Nephron progenitor cell (in vitro differentiated cells): ENCODE measurements around the gene SYT6.
"Not testable (repeated sequence)": the region's sequence is repeated elsewhere in the genome, so short reads cannot be mapped to it uniquely, and the experiment has no call there.

ENCODE experiments used
- DNase-seq: peaks from one replicate; pipeline ENCODE4 v3.0.0; 2021
- H3K27ac Mint-ChIP-seq: 2 replicates; pipeline ENCODE4 v1.8.0; 2021; ENCODE audit warnings: mild to moderate bottlenecking, moderate library complexity, mixed read lengths
- H3K27me3 Mint-ChIP-seq: 2 replicates; pipeline ENCODE4 v1.8.0; 2021; ENCODE audit warnings: mild to moderate bottlenecking, low read depth, mixed read lengths; ENCODE audit not compliant: poor library complexity
- H3K36me3 Mint-ChIP-seq: 2 replicates; pipeline ENCODE4 v1.8.0; 2021; ENCODE audit warnings: low read depth, mixed read lengths
- H3K4me1 Mint-ChIP-seq: 2 replicates; pipeline ENCODE4 v1.8.0; 2021; ENCODE audit warnings: mixed read lengths
- H3K4me3 Mint-ChIP-seq: 2 replicates; pipeline ENCODE4 v1.8.0; 2021; ENCODE audit warnings: mild to moderate bottlenecking, moderate library complexity, mixed read lengths
- H3K9me3 Mint-ChIP-seq: 2 replicates; pipeline ENCODE4 v1.8.0; 2021; ENCODE audit warnings: mild to moderate bottlenecking, moderate library complexity, mixed read lengths
- TF ChIP-seq, protein P1 (sequence below): fragments of 200-600 bp; sonication (generic); IDR thresholded peaks from 2 replicates; pipeline ENCODE4 v1.5.0; 2021; ENCODE audit warnings: antibody characterized with exemption

SYT6 gene

DNA sequence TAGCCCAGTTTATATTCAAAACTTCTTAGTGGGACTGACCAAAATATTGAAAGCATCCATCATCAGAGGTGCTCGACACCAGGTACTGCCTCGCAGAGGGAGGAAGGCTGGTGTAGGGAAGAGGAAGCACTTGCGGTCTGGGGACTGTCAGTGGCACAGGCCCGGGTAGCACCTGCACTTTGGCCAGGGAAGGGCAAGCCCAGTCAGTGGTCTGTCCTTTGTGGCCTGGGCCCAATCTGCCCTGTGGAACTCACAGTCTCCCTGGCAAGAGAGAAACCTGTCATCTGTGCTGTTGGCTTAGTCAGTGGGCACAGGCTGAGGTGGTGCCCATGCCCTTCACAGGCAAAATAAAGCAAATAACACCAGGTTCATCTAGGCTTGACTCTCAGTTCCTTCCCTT, 77.4 kb downstream of the SYT6 start:
- H3K27ac Mint-ChIP-seq: no peak overlapping the region
- H3K4me1 Mint-ChIP-seq: peaks cover 58% of the 10 kb centered on the region
- H3K27me3 Mint-ChIP-seq: peaks cover 3% of the 10 kb centered on the region
- H3K9me3 Mint-ChIP-seq: peaks cover 29% of the 10 kb centered on the region
- no peak for DNase-seq
- TF ChIP-seq, protein P1, sequence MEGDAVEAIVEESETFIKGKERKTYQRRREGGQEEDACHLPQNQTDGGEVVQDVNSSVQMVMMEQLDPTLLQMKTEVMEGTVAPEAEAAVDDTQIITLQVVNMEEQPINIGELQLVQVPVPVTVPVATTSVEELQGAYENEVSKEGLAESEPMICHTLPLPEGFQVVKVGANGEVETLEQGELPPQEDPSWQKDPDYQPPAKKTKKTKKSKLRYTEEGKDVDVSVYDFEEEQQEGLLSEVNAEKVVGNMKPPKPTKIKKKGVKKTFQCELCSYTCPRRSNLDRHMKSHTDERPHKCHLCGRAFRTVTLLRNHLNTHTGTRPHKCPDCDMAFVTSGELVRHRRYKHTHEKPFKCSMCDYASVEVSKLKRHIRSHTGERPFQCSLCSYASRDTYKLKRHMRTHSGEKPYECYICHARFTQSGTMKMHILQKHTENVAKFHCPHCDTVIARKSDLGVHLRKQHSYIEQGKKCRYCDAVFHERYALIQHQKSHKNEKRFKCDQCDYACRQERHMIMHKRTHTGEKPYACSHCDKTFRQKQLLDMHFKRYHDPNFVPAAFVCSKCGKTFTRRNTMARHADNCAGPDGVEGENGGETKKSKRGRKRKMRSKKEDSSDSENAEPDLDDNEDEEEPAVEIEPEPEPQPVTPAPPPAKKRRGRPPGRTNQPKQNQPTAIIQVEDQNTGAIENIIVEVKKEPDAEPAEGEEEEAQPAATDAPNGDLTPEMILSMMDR: no peak
- peaks cover 18% of the 10 kb centered on the region for H3K36me3 Mint-ChIP-seq
- H3K4me3 Mint-ChIP-seq: no peak overlapping the region

DNA sequence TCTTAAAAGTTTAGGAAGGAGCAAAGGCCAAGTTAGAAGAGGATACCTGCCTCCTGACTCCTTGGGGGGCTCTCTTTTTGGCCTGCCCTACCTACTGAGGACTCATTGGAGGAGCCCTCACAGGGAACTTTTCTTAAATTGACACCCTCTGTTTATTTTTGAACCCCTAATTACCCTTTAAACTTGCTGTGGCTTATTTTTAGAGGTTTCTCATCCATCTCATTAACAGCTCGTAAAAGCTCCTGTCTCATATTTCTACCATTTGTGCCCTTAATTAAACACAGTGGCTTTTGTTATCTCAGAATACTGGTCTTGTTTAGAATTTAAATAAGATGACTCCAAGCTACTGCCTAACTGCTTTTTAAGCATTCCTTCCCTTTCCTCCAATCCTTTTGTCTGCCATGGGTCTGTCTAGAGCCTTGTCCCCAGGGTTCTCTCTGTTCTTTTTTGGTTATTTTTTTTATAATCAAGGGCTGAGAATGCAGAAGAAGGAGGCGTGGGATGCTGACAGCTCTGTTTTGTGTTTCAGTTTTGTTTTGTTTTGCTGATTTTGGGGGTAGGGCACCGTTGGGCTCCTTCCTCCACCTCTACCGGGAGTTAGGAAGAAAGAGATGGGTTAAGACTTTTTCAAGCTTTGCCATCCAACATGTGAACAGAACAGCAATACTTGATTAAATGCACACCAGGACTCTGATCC, 78.0 kb downstream of the SYT6 start:
- peaks cover 6% of the 10 kb centered on the region for H3K27me3 Mint-ChIP-seq
- peaks cover 52% of the 10 kb centered on the region for H3K4me1 Mint-ChIP-seq
- TF ChIP-seq, protein P1: no peak
- H3K9me3 Mint-ChIP-seq: peaks cover 32% of the 10 kb centered on the region
- H3K36me3 Mint-ChIP-seq: peaks cover 18% of the 10 kb centered on the region
- H3K4me3 Mint-ChIP-seq: peak overlapping the region; percentile 17
- DNase-seq: no peak
- H3K27ac Mint-ChIP-seq: peak overlapping the region; percentile 41

- Mint-ChIP-seq H3K4me3 (no peak overlapping the region), H3K36me3 (peaks cover 18% of the 10 kb centered on the region), H3K27me3 (peaks cover 7% of the 10 kb centered on the region), H3K9me3 (peaks cover 37% of the 10 kb centered on the region), H3K27ac (peak overlapping the region; percentile 41), H3K4me1 (peaks cover 47% of the 10 kb centered on the region)
- no peak for DNase-seq
- TF ChIP-seq, protein P1: no peak
These were observed 78.6 kb downstream of the SYT6 start for GRCh38 chr1:114075105-114075504.

- H3K4me1 Mint-ChIP-seq: peaks cover 25% of the 10 kb centered on the region
- H3K27ac Mint-ChIP-seq: no peak overlapping the region
- H3K36me3 Mint-ChIP-seq: peaks cover 18% of the 10 kb centered on the region
- no peak overlapping the region for H3K4me3 Mint-ChIP-seq
- peaks cover 4% of the 10 kb centered on the region for H3K27me3 Mint-ChIP-seq
- no peak for DNase-seq
- TF ChIP-seq, protein P1: no peak
- H3K9me3 Mint-ChIP-seq: peaks cover 46% of the 10 kb centered on the region
These were observed 81.4 kb downstream of the SYT6 start for GRCh38 chr1:114072246-114072645.

- Mint-ChIP-seq H3K9me3 (peaks cover 52% of the 10 kb centered on the region), H3K36me3 (peaks cover 18% of the 10 kb centered on the region)
- H3K27ac Mint-ChIP-seq, H3K4me1 Mint-ChIP-seq, DNase-seq, H3K4me3 Mint-ChIP-seq, H3K27me3 Mint-ChIP-seq: not testable (repeated sequence)
These were observed 83.9 kb downstream of the SYT6 start for GRCh38 chr1:114069762-114070161.

DNA sequence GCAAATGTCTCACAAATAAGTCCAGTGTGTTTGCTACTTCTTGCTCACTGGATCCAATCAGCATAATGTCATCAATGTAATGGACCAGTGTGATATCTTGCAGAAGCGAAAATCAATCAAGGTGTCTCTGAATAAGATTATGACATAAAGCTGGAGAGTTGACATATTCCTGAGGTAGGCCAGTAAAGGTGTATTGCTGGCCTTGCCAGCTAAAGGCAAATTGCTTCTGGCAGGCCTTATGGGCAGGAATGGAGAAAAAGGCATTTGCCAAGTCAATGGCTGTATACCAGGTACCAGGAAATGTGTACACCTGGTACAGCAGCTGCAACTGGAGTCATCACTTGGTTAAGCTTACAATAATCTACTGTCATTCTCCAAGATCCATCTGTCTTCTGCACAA, 85.0 kb downstream of the SYT6 start:
- H3K4me3 Mint-ChIP-seq, H3K4me1 Mint-ChIP-seq: not testable (repeated sequence)
- peaks cover 18% of the 10 kb centered on the region for H3K36me3 Mint-ChIP-seq

GRCh38 chr1:114065671-114066070, 88.0 kb downstream of the SYT6 start:
- H3K27me3 Mint-ChIP-seq, H3K4me3 Mint-ChIP-seq, H3K27ac Mint-ChIP-seq, DNase-seq, H3K4me1 Mint-ChIP-seq, H3K36me3 Mint-ChIP-seq: not testable (repeated sequence)
- peaks cover 22% of the 10 kb centered on the region for H3K9me3 Mint-ChIP-seq

More for the DNA sequence above, 85.0 kb downstream of the SYT6 start:
- not testable (repeated sequence) for H3K27ac Mint-ChIP-seq, H3K27me3 Mint-ChIP-seq, DNase-seq
- peaks cover 46% of the 10 kb centered on the region for H3K9me3 Mint-ChIP-seq
